SU-DHL-6 (cell line): ENCODE measurements around the gene GSK3A.

Experiments used
- H2AFZ ChIP-seq: fragments of 200-600 bp; sonication (generic); 2 replicates; pipeline ENCODE4 v1.6.1; 2014; ENCODE audit warnings: low read depth, mild to moderate bottlenecking, moderate library complexity, mixed read lengths, antibody characterized with exemption, low read length; ENCODE audit not compliant: severe bottlenecking
- H3F3A ChIP-seq: fragments of 200-600 bp; shearing (Covaris generic); 2 replicates; pipeline ENCODE4 v1.6.0; 2016; ENCODE audit warnings: antibody characterized with exemption, mild to moderate bottlenecking; ENCODE audit not compliant: insufficient read depth
- H3K27ac ChIP-seq: fragments of 200-600 bp; sonication (generic); 2 replicates; pipeline ENCODE4 v1.5.1; 2016; ENCODE audit warnings: low read depth, mild to moderate bottlenecking, low read length, moderate library complexity, mixed read lengths
- H3K27me3 ChIP-seq: fragments of 200-600 bp; sonication (generic), shearing (Covaris generic); 2 replicates; pipeline ENCODE4 v1.6.0; 2014; ENCODE audit warnings: mild to moderate bottlenecking, low read length
- H3K36me3 ChIP-seq: fragments of 200-600 bp; sonication (generic); 2 replicates; pipeline ENCODE4 v1.6.1; 2014; ENCODE audit warnings: mild to moderate bottlenecking, low read length, mixed read lengths
- H3K4me2 ChIP-seq: fragments of 300-600, 200-600 bp; shearing (Covaris generic), sonication (generic); 2 replicates; pipeline ENCODE4 v1.6.0; 2014; ENCODE audit warnings: low read length, low read depth, mild to moderate bottlenecking; ENCODE audit not compliant: poor library complexity, severe bottlenecking
- H3K4me3 ChIP-seq: fragments of 200-600 bp; sonication (generic); 2 replicates; pipeline ENCODE4 v1.5.1; 2014; ENCODE audit warnings: antibody characterized with exemption, low read length, mild to moderate bottlenecking, mixed read lengths; ENCODE audit not compliant: insufficient read depth, poor library complexity, severe bottlenecking
- H3K79me2 ChIP-seq: fragments of 200-600 bp; sonication (generic); 2 replicates; pipeline ENCODE4 v1.6.1; 2014; ENCODE audit warnings: mild to moderate bottlenecking, low read length, moderate library complexity; ENCODE audit not compliant: insufficient read depth
- H3K9ac ChIP-seq: fragments of 200-600 bp; sonication (generic); 2 replicates; pipeline ENCODE4 v1.7.0; 2014; ENCODE audit warnings: mild to moderate bottlenecking, low read length
- H3K9me2 ChIP-seq: fragments of 200-600 bp; sonication (generic); replicated peaks from 2 replicates; pipeline ENCODE4 v1.6.1; 2014; ENCODE audit warnings: low read length; ENCODE audit not compliant: insufficient read depth
- H3K9me3 ChIP-seq: fragments of 200-600 bp; sonication (generic); 2 replicates; pipeline ENCODE4 v1.6.1; 2014; ENCODE audit warnings: low read length, mixed read lengths; ENCODE audit not compliant: insufficient read depth
- H4K20me1 ChIP-seq: fragments of 200-600 bp; sonication (generic); 2 replicates; pipeline ENCODE4 v1.6.1; 2014; ENCODE audit warnings: low read depth, mild to moderate bottlenecking, antibody characterized with exemption, low read length, moderate library complexity, mixed read lengths
- EZH2phosphoT487 ChIP-seq: fragments of 200-600 bp; sonication (generic), shearing (Covaris generic); conservative IDR thresholded peaks from 2 replicates; pipeline ENCODE4 v1.6.1; 2018; ENCODE audit warnings: mild to moderate bottlenecking, antibody characterized with exemption, low read length, moderate library complexity, mixed read lengths
- TF ChIP-seq, protein P1 (sequence below): fragments of 200-600 bp; sonication (generic); IDR thresholded peaks from one replicate; pipeline ENCODE4 v1.5.1; 2017; ENCODE audit warnings: antibody characterized with exemption, mild to moderate bottlenecking, low read length, moderate library complexity; ENCODE audit not compliant: insufficient read depth, poor library complexity, severe bottlenecking

The GSK3A gene

DNA sequence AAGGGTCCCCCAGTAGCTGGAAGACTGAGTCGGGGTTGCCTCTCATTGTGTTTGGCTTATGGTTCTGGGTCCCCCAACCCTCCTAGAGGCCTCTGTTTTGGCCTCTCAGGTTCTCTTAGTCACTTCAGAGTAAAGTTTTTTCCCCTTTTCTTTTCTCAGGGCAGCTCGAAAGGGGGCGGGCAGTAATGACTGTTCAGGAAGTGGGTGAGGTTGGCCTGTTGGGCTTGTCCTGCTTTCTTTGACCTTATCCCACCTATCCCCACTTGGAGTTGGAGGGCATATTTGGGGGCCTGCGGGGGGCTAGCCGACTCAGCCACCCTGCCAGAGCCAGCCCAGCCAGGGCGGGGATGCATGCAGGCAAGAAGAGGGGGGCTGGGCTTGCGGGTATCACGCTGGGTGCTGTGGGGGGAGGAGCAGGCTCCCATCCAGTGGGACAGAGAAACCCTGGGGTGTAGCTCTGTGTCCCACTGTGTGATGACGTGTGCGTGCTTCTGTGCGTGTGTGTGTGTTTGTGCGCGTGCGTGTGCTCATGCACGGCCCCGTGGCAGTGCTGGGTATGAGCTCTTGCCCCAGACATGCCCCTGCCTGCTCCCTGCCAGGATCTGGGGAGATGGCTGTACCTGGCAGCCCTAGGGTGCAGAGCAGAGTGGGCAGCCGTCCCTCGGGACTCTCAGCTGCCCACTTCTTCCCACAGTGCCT is 28.1 kb upstream of the GSK3A start:
- H3K9me2 ChIP-seq: no peaks in the 10 kb centered on the region
- no peak overlapping the region for H2AFZ ChIP-seq

DNA sequence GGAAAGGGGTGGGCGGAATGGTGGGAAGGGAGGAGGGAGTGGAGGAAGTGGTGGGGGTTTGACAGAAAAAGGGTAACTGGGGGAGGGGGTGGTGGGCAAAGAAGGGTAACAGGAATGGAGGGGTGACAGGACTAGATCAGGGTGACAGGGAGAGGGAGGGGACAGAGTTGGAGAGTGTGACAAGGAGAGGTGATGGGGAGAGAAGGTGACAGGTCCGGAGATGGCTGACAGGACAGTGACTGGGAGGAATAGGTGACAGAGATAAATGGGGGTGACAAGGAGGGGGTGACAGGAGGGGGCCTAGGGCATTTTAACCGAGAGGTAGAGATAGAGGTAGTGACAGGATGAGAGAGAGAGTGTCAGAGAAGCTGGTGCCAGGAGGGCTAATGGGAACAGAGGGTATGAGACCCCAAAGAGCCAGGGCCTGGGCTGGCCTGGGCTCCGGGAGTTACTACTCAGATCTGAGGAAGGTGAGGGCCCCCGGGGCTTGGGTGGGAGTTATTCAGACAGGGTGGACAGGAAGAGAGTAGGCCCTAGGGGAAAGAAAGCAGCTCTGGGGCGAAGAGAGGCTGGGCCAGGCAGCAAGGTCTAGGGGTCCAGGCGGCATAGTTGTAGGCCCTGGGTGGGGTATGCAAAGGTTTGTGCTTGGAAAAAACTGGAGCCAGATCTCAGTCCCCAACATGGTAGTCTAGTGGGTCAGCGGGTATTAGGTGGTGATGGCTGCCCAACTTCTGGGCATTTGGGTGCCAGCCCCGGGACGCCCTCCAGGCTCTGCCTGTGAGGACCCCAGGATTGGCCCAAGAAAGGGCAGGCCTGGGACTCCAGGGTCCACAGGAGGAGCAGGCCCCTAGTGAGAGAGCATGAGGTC is 27.3 kb upstream of the GSK3A start:
- peak overlapping the region; percentile 84 for H3K4me2 ChIP-seq
- H3K27me3 ChIP-seq: no peaks in the 10 kb centered on the region
- H3K4me3 ChIP-seq: peak overlapping the region; percentile 65
- no peaks in the 10 kb centered on the region for H3K36me3 ChIP-seq
- TF ChIP-seq, protein P1, sequence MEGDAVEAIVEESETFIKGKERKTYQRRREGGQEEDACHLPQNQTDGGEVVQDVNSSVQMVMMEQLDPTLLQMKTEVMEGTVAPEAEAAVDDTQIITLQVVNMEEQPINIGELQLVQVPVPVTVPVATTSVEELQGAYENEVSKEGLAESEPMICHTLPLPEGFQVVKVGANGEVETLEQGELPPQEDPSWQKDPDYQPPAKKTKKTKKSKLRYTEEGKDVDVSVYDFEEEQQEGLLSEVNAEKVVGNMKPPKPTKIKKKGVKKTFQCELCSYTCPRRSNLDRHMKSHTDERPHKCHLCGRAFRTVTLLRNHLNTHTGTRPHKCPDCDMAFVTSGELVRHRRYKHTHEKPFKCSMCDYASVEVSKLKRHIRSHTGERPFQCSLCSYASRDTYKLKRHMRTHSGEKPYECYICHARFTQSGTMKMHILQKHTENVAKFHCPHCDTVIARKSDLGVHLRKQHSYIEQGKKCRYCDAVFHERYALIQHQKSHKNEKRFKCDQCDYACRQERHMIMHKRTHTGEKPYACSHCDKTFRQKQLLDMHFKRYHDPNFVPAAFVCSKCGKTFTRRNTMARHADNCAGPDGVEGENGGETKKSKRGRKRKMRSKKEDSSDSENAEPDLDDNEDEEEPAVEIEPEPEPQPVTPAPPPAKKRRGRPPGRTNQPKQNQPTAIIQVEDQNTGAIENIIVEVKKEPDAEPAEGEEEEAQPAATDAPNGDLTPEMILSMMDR: no peak
- TF ChIP-seq EZH2phosphoT487: no peak
- H3K79me2 ChIP-seq: peaks cover 11% of the 10 kb centered on the region; the same call in 1 of the 2 replicates
- H4K20me1 ChIP-seq: no peaks in the 10 kb centered on the region
- no peaks in the 10 kb centered on the region for H3K9me3 ChIP-seq
- peak overlapping the region; percentile 68 for H3K9ac ChIP-seq
- no peak overlapping the region for H2AFZ ChIP-seq
- peak overlapping the region; percentile 80 for H3K27ac ChIP-seq
- H3F3A ChIP-seq: no peaks in the 10 kb centered on the region
- H3K9me2 ChIP-seq: no peaks in the 10 kb centered on the region

More for the DNA sequence above, 28.1 kb upstream of the GSK3A start:
- Histone ChIP-seq H3K27ac (peak overlapping the region; percentile 80), H3K4me2 (peak overlapping the region; percentile 84), H3F3A (no peaks in the 10 kb centered on the region), H3K27me3 (no peaks in the 10 kb centered on the region), H3K36me3 (no peaks in the 10 kb centered on the region), H3K79me2 (peaks cover 11% of the 10 kb centered on the region; the same call in 1 of the 2 replicates), H4K20me1 (no peaks in the 10 kb centered on the region), H3K9ac (peak overlapping the region; percentile 68), H3K9me3 (no peaks in the 10 kb centered on the region), H3K4me3 (peak overlapping the region; percentile 65)
- TF ChIP-seq, protein P1: no peak
- no peak for TF ChIP-seq EZH2phosphoT487

DNA sequence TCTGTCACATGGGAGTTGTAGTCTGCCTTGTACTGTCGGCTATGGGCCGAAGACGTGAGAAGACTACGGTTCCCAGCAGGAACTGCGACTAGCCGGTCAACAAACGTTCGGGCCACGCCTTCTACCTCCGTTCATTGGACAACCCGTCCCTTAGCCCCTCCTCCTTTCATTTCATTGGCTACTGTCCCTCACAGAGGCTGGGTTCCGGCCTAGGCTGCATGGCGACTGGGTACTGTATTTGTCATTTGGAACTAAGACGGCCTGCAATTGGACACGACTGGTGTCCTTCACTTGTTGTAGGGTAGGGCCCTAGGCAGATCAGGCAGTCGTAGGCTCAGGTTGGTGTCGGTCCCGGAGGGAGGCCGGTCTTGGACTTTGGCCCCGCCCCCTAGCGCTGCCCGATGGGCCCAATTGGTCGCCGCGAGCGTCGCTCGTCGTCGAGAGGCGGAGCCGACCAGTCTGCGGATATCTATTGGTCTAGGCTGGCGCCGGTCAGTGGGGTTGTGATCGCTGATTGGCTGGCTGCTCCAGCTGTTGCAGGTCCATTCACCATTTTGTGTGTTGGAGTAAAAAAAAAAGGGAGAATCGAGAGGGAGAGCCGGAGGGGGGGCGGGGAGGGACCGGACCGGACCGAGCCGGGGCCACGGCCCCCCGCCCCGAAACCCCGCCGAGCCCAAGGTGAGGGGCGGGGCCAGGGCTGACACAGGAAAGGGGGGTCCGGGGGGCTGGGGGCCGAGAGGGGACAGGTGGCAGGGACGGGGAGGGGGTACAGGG is 26.5 kb upstream of the GSK3A start, which contains the start of gene CIC:
Gene CIC, plus strand, starts transcription at position 549 of the 774 bp plus-strand sequence. CDS start 2,532 bp downstream, outside the sequence.
- H3K27me3 ChIP-seq: no peaks in the 10 kb centered on the region
- H3K4me3 ChIP-seq: peak within 1 kb of the TSS; percentile 67
- no peaks in the 10 kb centered on the region for H3K9me3 ChIP-seq
- peak within 1 kb of the TSS; percentile 90 for H3K4me2 ChIP-seq
- H3K9me2 ChIP-seq: no peaks in the 10 kb centered on the region
- H3K36me3 ChIP-seq: no peaks in the 10 kb centered on the region
- peak within 1 kb of the TSS; percentile 91 for H2AFZ ChIP-seq
- H3K79me2 ChIP-seq: peaks cover 11% of the 10 kb centered on the region; the same call in 1 of the 2 replicates
- H3K9ac ChIP-seq: peak within 1 kb of the TSS; percentile 68
- no peaks in the 10 kb centered on the region for H4K20me1 ChIP-seq
- peak within 1 kb of the TSS; percentile 80 for H3K27ac ChIP-seq
- no peaks in the 10 kb centered on the region for H3F3A ChIP-seq
- TF ChIP-seq, protein P1: no peak
- TF ChIP-seq EZH2phosphoT487: no peak
